ENCODE data around the gene MKRN1.
A peak's percentile ranks its signal among the peaks of the same experiment; 100 is the strongest.
"Not testable (repeated sequence)": the region's sequence is repeated elsewhere in the genome, so short reads cannot be mapped to it uniquely, and the experiment has no call there.

MKRN1 gene

GRCh38 chr7:140518370-140519006 is 39.2 kb upstream of the MKRN1 start:
- no peak overlapping the region for H3K4me3 ChIP-seq (ENCODE audit: low read depth, low read length)
- no peak for TF ChIP-seq CTCF (conservative IDR thresholded peaks at IDR 0.05; ENCODE audit: low read depth, low read length)
- no peak for DNase-seq (ENCODE audit: low read depth)

DNA sequence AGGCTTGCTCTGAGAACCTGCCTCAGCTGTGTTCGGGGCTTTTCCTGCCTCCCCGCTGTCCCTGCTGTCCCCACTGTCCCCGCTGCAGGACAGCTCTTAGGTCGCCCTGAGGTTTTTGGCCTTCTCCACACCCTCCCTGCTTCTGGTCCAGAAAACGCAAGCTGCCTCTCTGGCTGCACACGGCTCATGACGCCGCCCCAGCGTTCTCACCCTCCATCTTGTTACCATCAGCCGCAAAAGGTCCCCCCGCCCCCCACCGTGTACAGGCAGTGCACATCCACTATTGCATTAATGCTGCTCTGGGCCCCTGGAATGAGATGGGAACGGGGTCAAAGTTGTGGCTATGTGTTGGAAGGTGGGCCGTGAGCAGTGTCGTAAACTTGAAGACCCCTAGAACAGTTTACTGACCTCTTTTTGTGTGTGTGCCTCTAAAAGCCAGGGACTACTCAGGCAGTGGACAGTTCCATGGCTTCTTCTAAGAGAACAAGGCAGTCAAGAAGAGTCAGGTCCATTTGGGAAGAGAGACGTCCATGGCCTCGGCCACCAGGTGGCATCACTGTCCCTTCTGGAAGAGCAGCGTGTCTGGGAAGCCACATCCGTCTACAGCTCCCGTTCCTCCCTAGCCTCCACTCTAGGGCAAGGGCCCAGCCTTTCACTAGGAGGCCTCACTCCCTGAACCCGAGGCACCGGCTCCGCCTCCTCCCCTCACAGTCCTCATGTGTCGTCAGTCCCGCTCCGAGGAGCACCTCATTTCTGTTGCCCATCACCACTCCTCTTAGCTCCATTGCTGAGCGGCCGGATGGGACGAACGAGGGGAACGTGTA is 38.5 kb upstream of the MKRN1 start:
- DNase-seq (ENCODE audit: low read depth), result peak; percentile 94
- TF ChIP-seq CTCF (conservative IDR thresholded peaks at IDR 0.05; ENCODE audit: low read depth, low read length), result peak; percentile 94
- no peak overlapping the region for H3K4me3 ChIP-seq (ENCODE audit: low read depth, low read length)

DNA sequence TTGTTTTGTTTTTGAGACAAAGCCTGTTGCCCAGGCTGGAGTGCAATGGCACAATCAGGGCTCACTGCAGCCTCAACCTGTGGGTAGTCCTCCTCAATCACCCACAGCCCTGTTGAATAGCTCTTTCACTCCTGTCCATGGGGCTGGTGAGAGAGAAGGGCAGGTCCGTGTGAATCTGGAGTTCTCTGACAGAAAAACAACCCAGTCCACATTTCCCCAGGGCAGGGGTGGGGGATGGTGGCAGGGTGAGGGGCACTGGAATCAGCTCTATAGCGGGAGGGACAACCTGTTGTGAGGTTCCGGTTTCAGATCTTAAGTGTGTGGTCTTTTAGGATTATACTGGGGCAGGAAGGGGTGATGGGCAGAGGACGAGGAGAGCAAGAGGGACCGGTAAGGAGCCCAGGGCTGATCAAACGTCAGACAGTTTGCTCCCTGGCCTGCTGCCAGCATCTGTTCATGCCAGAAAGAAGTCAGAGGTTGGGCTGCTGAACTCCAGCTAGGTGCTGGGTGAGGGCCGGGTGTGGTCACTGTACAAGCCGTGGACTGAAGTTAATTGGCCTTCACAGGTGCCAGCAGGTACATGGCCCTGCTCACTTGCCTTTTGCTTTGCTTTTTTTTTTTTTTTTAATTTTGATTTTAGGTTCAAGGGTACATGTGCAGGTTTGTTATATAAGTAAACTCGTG is 33.2 kb upstream of the MKRN1 start:
- DNase-seq (ENCODE audit: low read depth), result peak; percentile 36
- no peak overlapping the region for H3K4me3 ChIP-seq (ENCODE audit: low read depth, low read length)
- no peak for TF ChIP-seq CTCF (conservative IDR thresholded peaks at IDR 0.05; ENCODE audit: low read depth, low read length)

- no peak for TF ChIP-seq CTCF (conservative IDR thresholded peaks at IDR 0.05; ENCODE audit: low read depth, low read length)
- no peak overlapping the region for H3K4me3 ChIP-seq (ENCODE audit: low read depth, low read length)
- DNase-seq (ENCODE audit: low read depth), result no peak
These were observed 30.5 kb upstream of the MKRN1 start for GRCh38 chr7:140509789-140510188.

GRCh38 chr7:140507556-140507955 is 28.3 kb upstream of the MKRN1 start:
- DNase-seq (ENCODE audit: low read depth), result not testable (repeated sequence)

GRCh38 chr7:140506788-140507464 is 27.6 kb upstream of the MKRN1 start:
- DNase-seq (ENCODE audit: low read depth), result peak; percentile 96
- H3K4me3 ChIP-seq (ENCODE audit: low read depth, low read length), result no peak overlapping the region
- TF ChIP-seq CTCF (conservative IDR thresholded peaks at IDR 0.05; ENCODE audit: low read depth, low read length), result peak; percentile 68

More at GRCh38 chr7:140507556-140507955, 28.3 kb upstream of the MKRN1 start:
- not testable (repeated sequence) for H3K4me3 ChIP-seq (ENCODE audit: low read depth, low read length)

DNA sequence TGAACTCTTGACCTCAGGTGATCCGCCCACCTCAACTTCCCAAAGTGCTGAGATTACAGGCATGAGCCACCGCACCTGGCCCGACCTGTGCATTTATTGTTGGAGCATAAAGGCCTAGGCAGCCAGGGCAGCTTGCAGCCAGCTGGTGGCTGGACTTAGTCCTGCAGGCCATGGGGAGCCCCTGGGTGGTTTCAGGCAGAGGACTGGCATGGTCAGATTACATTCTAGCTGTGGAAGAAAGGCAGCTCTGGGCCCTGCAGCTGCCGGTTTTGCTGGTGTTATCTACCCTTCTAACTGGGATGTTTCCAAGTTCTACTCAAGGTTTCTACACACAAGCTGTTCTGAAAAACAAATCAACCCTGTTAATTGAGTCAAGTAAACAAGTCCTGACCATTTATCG is 22.7 kb upstream of the MKRN1 start:
- no peak for TF ChIP-seq CTCF (conservative IDR thresholded peaks at IDR 0.05; ENCODE audit: low read depth, low read length)
- DNase-seq (ENCODE audit: low read depth), result no peak
- H3K4me3 ChIP-seq (ENCODE audit: low read depth, low read length), result no peak overlapping the region

GRCh38 chr7:140497807-140498206 is 18.5 kb upstream of the MKRN1 start:
- H3K4me3 ChIP-seq (ENCODE audit: low read depth, low read length); DNase-seq (ENCODE audit: low read depth): not testable (repeated sequence)
